ENCODE data around the gene PTGS2. TPM values are rescaled to one million over a fixed set of nuclear protein-coding genes. Genes with fewer than 3 reads are reported as not detected.
A peak's percentile ranks its signal among the peaks of the same experiment; 100 is the strongest.

The PTGS2 gene
- total RNA-seq (10 to 100 TPM in 3 of 5 donors, 1 to 10 TPM in 1, not detected in 1; 3.5 to 46.9 (median 22.9) TPM), polyA plus RNA-seq (1 to 10 TPM in 2 of 3 donors, under 1 TPM in 1; 0.65 to 4.6 (median 1.8) TPM)
- long read RNA-seq, donor 1 = 0 reads
- long read RNA-seq, donor 2 = 0 reads
- long read RNA-seq, donor 3 = 0 reads
- long read RNA-seq, donor 4 = 0 reads
- long read RNA-seq, donor 5 = 0 reads
- long read RNA-seq, donor 6 = 0 reads
- long read RNA-seq, donor 7 = 0 reads
- long read RNA-seq, donor 8 = 0 reads
- long read RNA-seq, donor 9 = 0 reads
- long read RNA-seq, donor 10 = 0 reads

- intact Hi-C loops (cut with DNase I; ENCODE audit: low total_unique reads) = no loop called here
- Histone ChIP-seq H3K4me1 (peaks cover 0 to 23% (median 4%) of the 10 kb centered on the region in 4 donors), H3K36me3 (peaks cover 0 to 20% (median 8%) of the 10 kb centered on the region in 4 donors), H3K4me3 (peak within 1 kb of the TSS; percentile 48 to 63 (median 59)), H3K9me3 (no peaks in the 10 kb centered on the region), H3K27me3 (peaks cover 0 to 11% (median 11%) of the 10 kb centered on the region in 3 donors), H3K27ac (peak within 1 kb of the TSS; percentile 74 to 94 (median 85))
- peak; percentile 50 to 95 for DNase-seq
- WGBS, 5 donors = 1 to 5% (median 2%) methylated on average over 51 to 52 of the region's 52 CpGs
- TF ChIP-seq, protein P1, sequence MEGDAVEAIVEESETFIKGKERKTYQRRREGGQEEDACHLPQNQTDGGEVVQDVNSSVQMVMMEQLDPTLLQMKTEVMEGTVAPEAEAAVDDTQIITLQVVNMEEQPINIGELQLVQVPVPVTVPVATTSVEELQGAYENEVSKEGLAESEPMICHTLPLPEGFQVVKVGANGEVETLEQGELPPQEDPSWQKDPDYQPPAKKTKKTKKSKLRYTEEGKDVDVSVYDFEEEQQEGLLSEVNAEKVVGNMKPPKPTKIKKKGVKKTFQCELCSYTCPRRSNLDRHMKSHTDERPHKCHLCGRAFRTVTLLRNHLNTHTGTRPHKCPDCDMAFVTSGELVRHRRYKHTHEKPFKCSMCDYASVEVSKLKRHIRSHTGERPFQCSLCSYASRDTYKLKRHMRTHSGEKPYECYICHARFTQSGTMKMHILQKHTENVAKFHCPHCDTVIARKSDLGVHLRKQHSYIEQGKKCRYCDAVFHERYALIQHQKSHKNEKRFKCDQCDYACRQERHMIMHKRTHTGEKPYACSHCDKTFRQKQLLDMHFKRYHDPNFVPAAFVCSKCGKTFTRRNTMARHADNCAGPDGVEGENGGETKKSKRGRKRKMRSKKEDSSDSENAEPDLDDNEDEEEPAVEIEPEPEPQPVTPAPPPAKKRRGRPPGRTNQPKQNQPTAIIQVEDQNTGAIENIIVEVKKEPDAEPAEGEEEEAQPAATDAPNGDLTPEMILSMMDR (IDR thresholded peaks at IDR 0.05) = peak in 2 of 7 experiments; percentile 12 to 25
- TF ChIP-seq EP300 (IDR thresholded peaks at IDR 0.05) = no peak
- TF ChIP-seq POLR2A (IDR thresholded peaks at IDR 0.05) = peak in 1 of 4 donors; percentile 41
- peak; percentile 73 to 84 (median 79) for TF ChIP-seq POLR2AphosphoS5 (IDR thresholded peaks at IDR 0.05)
These were observed at the start of gene PTGS2 for GRCh38 chr1:186680245-186681061. TSS of gene PTGS2 (minus strand) at chr1:186680423. CDS start at chr1:186680290, 133 bp downstream.

GRCh38 chr1:186722711-186723309 lies 42.6 kb upstream of the PTGS2 start:
- no peaks in the 10 kb centered on the region for H3K27me3 ChIP-seq
- WGBS, 5 donors = 56 to 64% (median 62%) methylated on average over 3 of the region's 3 CpGs
- H3K4me3 ChIP-seq = no peak overlapping the region
- no peaks in the 10 kb centered on the region for H3K9me3 ChIP-seq
- no peaks in the 10 kb centered on the region for H3K36me3 ChIP-seq
- H3K27ac ChIP-seq = no peak overlapping the region
- no peaks in the 10 kb centered on the region for H3K4me1 ChIP-seq
- peak in 1 of 2 donors; percentile 48 for DNase-seq
- intact Hi-C loops (cut with DNase I; ENCODE audit: low total_unique reads) = no loop called here
- TF ChIP-seq, protein P1 (IDR thresholded peaks at IDR 0.05) = peak in 2 of 7 experiments; percentile 33 to 43
- no peak for TF ChIP-seq POLR2A (IDR thresholded peaks at IDR 0.05)

- Histone ChIP-seq H3K27me3 (no peaks in the 10 kb centered on the region), H3K36me3 (no peaks in the 10 kb centered on the region), H3K4me3 (no peak overlapping the region), H3K4me1 (no peaks in the 10 kb centered on the region), H3K9me3 (no peaks in the 10 kb centered on the region), H3K27ac (no peak overlapping the region)
- DNase-seq = no peak
- no peak for TF ChIP-seq POLR2A (IDR thresholded peaks at IDR 0.05)
- TF ChIP-seq EP300 (IDR thresholded peaks at IDR 0.05) = no peak
- TF ChIP-seq, protein P1 (IDR thresholded peaks at IDR 0.05) = no peak
- TF ChIP-seq POLR2AphosphoS5 (IDR thresholded peaks at IDR 0.05) = no peak
- intact Hi-C loops (cut with DNase I; ENCODE audit: low total_unique reads) = no loop called here
- WGBS, 5 donors = 42 to 56% (median 47%) methylated on average over 2 of the region's 2 CpGs
These were observed 37.1 kb upstream of the PTGS2 start for GRCh38 chr1:186717286-186717685.
